Anterior cingulate cortex (tissue), 58 donors: ENCODE measurements around the gene APOC1.
"Not testable (repeated sequence)": the region's sequence is repeated elsewhere in the genome, so short reads cannot be mapped to it uniquely, and the experiment has no call there.

Experiments
- DNase-seq, 58 donors: peaks; one replicate each; lab custom pipeline; 2025; lab: John Stamatoyannopoulos, UW

The APOC1 gene

DNA sequence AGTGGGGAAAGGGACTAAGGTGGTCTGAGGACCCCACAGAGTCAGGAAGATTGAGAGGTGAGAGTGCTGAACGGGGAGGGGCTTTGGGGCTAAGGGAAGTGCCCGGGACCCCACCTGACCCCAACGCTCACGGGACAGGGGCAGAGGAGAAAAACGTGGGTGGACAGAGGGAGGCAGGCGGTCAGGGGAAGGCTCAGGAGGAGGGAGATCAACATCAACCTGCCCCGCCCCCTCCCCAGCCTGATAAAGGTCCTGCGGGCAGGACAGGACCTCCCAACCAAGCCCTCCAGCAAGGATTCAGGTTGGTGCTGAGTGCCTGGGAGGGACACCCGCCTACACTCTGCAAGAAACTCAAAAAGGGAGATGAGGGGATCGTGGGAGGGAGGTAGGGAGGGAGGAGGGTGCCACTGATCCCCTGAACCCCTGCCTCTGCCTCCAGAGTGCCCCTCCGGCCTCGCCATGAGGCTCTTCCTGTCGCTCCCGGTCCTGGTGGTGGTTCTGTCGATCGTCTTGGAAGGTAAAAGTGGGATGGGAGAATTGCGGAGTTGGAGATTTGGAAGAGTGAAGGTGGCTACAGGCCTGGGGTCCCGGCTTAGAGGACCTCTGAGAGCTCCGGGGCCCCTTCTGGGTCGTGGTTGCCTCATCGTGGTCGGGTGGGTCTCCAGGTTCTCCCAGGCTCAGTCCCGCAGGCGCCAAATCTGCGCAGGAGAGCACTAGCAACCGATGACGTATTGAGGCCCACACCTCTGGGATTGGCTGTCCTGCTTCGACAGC is at the start of gene APOC1:
APOC1 (plus strand) TSS at position 176 of the 774 bp plus-strand sequence; CDS start at position 460, 284 bp downstream.
- DNase-seq, result peak in 57 of 58 donors; percentile 6 to 90 (median 67)

DNA sequence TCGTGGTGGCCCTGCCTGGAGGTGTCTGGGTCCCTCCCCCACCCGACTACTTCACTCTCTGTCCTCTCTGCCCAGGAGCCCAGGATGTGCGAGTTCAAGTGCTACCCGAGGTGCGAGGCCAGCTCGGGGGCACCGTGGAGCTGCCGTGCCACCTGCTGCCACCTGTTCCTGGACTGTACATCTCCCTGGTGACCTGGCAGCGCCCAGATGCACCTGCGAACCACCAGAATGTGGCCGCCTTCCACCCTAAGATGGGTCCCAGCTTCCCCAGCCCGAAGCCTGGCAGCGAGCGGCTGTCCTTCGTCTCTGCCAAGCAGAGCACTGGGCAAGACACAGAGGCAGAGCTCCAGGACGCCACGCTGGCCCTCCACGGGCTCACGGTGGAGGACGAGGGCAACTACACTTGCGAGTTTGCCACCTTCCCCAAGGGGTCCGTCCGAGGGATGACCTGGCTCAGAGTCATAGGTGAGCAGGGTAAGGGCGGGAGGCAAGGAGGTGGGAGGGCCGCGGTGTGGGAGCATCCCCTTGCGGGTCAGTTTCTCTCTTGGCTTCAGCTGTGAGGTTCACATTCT is 49.1 kb upstream of the APOC1 start:
- peak in 19 of 58 donors; percentile 5 to 56 (median 21) for DNase-seq

DNA sequence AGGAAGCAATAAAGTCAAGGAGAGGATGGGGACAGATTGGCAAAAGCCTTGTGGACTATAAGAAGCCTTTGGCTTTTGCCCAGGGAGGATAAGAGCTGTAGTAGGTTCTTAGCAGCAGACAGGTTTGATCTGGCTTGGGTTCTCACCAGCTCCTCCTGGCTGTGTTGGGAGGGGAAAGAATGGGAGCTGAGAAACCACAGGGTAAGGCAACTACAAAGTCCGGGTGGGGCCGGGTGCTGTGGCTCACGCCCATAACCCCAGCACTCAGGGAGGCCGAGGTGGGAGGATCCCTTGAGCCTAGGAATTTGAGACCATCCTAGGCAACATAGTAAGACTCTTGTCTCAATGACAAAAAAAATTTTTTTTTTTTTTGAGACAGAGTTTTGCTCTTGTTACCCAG is 47.7 kb upstream of the APOC1 start:
- DNase-seq, result no peak

DNA sequence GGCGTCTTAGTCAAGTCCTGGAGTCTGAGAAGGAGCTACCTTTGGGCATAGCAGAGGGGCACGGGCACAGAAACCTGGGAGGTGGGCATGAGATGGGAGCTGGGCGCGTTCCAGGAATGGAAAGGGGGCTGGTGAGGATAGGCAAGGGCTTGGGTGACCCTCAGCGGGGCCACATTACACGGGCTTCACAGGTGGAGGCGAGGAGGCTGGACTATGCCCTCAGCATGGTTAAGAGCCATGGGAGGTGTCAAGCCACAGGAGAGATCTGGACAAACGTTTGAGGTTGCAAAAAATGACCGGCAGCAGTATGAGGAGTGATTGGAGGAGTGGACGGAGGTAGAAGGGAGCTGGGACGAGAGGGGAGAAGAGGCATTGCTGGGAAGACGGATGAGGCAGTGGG is 46.8 kb upstream of the APOC1 start:
- no peak for DNase-seq

DNA sequence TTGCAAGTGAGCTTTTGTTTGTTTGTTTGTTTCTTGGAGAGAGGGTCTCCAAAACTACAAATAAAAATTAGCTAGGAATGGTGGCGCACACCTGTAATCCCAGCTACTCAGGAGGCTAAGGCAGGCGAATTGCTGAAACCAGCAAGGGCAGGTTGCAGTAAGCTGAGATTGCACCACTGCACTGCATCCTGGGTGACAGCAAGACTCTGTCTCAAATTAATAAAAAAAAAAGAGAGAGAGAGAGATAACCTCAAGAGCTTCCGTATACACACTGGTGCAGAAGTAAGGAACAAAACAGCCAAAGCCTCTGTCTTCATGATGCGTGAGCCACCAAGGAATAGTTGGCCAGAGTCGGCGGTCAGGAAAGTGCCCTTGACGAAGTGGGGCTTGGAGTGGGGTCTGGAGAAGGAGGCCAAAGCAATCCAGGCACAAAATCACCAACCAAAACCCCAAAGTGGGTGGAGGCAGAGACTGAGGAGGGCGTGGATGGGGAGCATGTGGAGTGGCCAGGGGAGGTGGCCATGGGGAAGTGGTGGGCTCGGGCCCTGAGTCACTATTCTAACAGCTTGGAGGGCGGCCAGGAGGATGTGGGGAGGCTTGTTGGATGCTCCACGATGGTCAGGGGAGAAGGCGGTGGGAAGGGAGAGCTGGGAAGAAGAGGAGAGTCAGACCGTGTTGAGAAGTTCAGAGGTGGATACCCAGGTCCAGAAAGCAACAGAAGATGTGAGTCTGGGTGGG is 44.5 kb upstream of the APOC1 start:
- DNase-seq, result peak in 5 of 58 donors; percentile 6 to 19 (median 12)

DNA sequence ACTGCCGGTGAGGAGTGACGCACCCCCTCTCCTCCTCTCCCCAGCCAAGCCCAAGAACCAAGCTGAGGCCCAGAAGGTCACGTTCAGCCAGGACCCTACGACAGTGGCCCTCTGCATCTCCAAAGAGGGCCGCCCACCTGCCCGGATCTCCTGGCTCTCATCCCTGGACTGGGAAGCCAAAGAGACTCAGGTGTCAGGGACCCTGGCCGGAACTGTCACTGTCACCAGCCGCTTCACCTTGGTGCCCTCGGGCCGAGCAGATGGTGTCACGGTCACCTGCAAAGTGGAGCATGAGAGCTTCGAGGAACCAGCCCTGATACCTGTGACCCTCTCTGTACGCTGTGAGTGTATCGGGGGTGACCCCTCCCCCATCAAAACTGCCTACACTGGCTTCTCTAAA is 42.6 kb upstream of the APOC1 start:
- DNase-seq, result no peak

DNA sequence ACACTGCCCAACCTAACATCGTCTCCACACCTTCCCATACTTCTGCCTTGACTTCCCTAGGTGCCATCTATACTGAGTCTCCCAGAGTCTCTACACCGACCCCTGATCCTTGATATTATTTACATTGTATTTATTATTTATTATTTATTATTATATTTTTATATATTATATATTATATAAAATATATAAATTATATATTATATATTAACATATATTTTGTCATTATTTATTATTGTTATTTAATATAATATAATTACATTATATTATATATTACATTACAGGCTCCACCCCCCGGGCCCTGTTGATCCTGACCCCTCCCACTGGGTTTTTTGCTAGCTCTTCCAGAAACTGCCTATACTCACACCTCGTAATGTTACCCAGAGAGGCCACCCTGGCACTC is 41.7 kb upstream of the APOC1 start:
- DNase-seq, result no peak

DNA sequence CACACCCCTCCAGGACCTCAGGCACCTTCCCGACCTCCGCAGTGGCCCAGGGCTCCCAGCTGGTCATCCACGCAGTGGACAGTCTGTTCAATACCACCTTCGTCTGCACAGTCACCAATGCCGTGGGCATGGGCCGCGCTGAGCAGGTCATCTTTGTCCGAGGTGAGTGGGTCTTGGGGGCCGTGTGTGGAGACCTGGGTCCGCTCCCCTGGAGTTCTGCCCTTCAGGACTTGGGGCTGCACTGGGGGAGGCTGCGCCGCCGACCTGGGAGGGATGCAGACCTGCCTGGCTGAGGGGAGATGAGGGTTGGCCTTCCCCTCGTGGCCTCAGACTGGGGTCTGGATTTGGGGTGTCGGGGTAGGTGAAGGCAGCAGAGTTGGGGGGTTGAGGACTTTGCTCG is 40.1 kb upstream of the APOC1 start:
- DNase-seq, result no peak

DNA sequence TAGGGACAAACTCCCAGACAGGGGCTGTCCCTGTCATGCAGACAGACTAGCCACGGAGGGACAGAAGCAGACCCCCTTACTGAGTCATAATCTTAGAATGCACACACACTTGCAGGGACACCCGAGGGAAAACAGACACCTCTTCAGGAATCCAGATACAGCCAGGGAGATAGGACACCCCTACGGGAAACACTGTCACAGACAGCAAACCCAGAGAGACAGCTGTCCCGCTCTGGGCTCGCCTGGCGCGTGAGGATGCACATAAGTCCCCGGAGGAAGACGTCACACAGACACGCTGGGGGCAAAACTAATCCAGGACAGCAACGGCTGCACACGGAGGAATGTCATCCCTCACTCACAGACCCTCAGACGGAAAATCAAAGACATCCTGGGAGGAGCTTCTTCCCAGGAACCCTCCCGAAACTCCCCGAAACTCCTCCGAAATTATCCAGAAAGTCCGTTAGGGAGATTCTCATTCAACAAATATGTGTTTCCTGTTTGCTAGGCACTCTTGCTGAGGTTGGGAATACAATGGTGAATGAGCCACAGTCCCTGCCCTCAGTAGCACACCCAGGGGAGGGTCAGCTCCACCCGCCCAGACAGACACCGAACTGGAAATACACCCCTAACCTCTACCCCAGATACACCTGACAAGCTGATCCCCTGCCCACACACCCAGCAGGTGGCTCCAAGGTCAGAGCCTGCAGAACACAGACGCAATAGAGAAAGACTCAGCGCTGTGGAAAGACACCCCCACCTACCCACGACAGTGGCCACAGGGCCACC is 38.5 kb upstream of the APOC1 start:
- no peak for DNase-seq

DNA sequence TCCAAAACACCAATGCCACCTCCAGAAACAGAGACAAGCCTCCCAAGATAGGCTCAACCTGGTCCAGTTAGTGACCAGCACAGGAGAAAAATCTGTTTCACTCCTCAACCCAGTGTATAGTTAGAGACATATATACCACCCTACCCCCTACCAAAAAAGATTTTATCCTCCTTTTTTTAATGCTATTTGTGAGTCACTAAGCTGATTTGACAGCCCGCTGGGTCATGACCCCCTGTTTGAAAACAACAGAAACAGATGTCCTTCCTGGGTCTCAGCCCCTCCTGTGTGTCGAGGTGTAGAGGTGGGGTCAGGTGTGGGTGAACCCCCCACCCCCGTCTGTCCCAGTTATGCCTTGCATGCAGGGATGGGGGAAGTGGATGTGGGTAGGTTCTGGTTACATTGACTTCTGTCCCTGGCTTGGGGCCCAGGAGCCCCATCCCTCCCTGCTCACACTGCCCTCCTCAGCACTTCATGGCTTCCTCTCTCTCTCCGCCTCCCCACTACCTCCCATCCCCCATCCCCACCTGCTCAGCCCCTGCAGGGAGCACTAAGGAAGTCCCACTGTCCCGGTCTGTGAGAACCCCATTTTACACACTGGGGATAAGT is 37.4 kb upstream of the APOC1 start:
- DNase-seq, result no peak

DNA sequence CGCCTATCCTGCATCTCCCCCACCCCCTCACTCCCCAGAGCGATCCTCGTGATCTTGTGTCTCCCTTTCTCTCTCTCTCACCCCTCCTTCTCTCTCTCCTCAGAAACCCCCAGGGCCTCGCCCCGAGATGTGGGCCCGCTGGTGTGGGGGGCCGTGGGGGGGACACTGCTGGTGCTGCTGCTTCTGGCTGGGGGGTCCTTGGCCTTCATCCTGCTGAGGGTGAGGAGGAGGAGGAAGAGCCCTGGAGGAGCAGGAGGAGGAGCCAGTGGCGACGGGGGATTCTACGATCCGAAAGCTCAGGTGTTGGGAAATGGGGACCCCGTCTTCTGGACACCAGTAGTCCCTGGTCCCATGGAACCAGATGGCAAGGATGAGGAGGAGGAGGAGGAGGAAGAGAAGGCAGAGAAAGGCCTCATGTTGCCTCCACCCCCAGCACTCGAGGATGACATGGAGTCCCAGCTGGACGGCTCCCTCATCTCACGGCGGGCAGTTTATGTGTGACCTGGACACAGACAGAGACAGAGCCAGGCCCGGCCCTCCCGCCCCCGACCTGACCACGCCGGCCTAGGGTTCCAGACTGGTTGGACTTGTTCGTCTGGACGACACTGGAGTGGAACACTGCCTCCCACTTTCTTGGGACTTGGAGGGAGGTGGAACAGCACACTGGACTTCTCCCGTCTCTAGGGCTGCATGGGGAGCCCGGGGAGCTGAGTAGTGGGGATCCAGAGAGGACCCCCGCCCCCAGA is 36.1 kb upstream of the APOC1 start:
- DNase-seq, result no peak

DNA sequence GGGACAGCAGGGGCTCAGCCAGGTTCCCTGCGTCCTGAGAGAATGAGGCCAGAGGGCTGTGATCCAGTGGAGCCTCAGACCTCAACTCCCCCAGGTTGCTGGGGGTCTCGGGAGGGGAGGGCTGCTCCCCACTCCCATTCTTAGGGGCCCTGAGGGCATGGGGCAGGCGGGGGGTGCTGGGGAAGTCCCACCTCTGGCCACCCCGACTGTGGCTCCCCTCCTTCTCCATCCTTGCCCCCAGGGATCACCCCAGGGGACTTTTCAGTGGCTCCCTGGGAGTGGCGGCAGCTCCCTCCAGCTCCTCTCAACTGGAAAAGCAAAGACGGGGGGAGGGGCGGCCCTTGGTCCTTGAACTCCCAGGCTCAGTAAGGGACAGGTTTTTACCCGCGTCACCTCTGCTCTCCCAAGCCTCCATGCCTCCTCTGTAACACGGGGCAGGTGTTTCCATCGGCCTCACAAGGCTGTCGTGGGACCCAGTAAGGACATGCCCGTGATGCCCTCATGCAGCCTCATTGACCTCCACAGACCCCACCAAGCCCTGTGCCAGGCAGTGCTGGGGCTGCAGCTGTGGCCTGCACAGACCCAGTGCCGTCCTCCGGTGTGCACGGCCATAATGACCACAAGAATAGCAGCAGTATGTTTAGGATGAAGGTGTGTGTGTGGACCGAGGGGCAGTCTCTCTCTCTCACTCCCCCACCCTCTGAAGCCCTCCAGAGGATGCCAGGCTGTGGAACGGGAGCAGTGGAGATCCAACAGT is 34.9 kb upstream of the APOC1 start:
- no peak for DNase-seq

DNA sequence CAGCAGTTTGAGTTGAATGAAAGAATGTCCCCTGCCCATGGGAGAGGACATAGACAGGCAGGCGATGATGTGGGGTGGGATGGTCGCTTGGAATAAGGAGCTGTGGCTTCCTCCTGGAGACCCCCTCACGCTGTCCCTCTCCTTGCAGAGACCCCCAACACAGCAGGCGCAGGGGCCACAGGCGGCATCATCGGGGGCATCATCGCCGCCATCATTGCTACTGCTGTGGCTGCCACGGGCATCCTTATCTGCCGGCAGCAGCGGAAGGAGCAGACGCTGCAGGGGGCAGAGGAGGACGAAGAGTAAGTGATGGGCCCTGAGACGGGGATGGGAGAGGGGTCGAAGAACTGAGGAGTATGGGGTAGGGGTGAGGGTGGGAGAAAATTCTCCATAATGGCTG is 32.3 kb upstream of the APOC1 start:
- no peak for DNase-seq

DNA sequence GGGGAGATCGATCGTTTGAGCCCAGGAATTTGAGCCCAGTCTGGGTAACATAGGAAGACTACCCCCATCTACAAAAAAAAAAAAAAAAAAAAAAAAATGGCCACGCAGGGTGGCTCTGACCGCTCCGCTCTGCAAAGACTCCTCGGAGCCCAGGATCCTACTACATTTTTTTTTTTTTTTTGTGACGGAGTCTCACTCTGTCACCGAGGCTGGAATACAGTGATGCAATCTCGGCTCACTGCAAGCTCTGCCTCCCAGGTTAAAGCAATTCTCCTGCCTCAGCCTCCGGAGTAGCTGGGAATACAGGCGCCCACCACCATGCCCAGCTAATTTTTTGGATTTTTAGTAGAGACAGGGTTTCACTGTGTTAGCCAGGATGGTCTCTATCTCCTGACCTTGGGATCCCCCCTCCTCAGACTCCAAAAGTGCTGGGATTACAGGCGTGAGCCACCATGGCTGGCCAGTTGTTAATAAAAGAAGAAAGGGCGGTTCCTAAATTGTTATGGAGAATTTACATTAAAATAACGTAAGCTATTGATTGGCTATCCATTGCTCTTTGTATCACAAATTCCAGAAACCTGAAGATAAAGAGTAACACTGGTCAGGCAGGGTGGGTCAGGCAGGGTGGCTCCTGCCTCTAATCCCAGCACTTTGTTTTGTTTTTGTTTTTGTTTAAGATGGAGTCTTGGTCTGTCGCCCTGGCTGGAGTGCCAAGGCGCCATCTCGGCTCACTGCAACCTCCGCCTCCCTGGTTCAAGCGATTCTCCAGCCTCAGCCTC is 31.6 kb upstream of the APOC1 start:
- not testable (repeated sequence) for DNase-seq

DNA sequence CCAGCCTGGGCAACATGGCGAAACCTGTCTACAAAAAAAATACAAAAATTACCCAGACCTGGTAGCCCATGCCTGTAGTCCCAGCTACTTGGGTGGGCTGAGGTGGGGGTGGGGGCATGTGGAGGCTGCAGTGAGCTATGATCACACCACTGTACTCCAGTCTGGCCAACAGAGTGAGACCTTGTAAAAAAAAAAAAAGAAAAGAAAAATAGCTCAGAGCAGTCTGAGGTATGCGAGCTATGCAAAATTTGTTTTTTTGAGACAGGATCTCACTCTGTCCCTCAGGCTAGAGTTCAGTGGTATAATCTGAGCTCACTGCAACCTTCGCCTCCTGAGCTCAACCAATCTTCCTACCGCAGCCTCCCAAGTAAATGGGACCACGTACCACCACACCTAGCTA is 30.5 kb upstream of the APOC1 start:
- DNase-seq, result no peak

DNA sequence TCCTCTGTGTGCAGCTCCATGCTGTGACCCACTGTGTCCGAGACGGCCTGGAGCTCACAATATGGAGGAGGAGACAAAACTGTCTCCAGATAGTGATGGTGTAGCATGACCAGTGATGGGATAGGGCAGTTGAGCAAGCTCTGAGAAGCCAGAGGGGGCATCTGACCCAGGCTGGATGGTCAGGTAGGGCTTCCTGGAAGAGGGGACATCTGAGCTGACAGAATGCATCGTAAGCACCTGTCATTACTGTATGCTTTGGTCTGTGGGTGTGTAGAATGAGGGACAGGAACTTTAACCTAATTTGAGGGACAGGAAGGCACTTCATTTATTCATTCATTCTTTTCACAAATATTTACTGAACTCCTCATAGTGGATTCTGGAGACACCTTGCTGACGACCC is 29.8 kb upstream of the APOC1 start:
- no peak for DNase-seq

DNA sequence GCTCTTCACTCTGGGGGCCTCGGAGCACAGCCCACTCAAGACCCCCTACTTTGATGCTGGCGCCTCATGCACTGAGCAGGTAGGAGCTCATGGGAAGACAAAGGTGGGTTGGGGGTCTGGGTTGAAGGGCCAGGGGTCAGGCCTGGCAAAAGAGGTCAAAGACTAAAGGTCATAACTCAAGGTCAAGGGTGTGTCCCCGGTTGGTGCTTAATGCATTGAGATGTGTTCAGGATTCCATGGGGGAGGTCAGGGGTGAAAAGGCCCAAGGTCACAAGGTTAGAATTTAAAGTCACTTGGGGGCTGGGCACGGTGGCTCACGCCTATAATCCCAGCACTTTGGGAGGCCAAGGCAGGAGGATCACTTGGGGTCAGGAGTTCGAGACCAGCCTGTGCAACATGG is 28.3 kb upstream of the APOC1 start:
- DNase-seq, result no peak

DNA sequence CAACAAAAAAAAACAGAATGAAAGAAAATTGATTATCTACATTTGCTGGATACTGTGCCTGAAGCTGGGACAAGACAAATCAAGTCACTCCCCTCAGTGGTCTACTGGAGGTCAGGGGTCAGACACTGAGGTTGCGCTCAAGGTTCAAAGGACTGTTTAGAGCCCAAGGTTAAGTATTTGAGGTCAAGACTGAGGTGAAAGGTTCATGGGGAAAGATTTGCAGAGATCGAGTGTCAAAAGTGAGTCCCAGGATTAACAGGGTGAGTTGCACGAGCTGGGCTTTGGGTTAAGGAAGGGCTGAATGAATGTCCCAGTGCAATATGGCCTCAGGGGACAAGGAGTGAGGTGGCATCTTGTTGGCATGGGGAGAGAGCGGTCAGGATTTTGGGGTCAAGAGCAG is 26.8 kb upstream of the APOC1 start:
- DNase-seq, result no peak
